Body of pancreas (tissue), 4 donors: ENCODE measurements around the gene HOXA11. TPM values are rescaled to one million over a fixed set of nuclear protein-coding genes. Genes with fewer than 3 reads are reported as not detected.

Source experiments
- ATAC-seq: fragments of 150-250 bp; one replicate; pipeline ENCODE4 v1.9.1; 2016
- DNase-seq, 4 donors: peaks; one replicate each; pipeline ENCODE4 v3.0.0-alpha.2; 2019
- H3K27ac ChIP-seq, 4 donors: fragments of 200-600 bp; sonication (generic); 1 replicate in 3 of 4; 2 replicates in 1 of 4; pipeline versions ENCODE4 v1.5.1 to v1.6.1; 2016 to 2019; ENCODE audit warnings: mild to moderate bottlenecking in 1 of 4, mixed read lengths in 1 of 4, moderate library complexity in 1 of 4
- H3K27me3 ChIP-seq, 2 donors: fragments of 200-600 bp; sonication (generic); one replicate each; pipeline ENCODE4 v1.6.0; 2016; ENCODE audit warnings: mild to moderate bottlenecking in 1 of 2
- H3K36me3 ChIP-seq, 2 donors: fragments of 200-600 bp; sonication (generic); replicated peaks in 1 of 2; 2 replicates each; pipeline ENCODE4 v1.5.1; 2016; ENCODE audit warnings: low read depth in 2 of 2; ENCODE audit not compliant: insufficient read depth in 1 of 2
- H3K4me1 ChIP-seq: fragments of 200-600 bp; sonication (generic); one replicate; pipeline ENCODE4 v1.6.0; 2016
- H3K4me3 ChIP-seq, 2 donors: fragments of 200-600 bp; sonication (generic); 1 replicate in 1 of 2; 2 replicates in 1 of 2; pipeline ENCODE4 v1.5.1; 2016 to 2019
- H3K9me3 ChIP-seq, 3 donors: fragments of 200-600 bp; sonication (generic); 1 replicate in 2 of 3; 2 replicates in 1 of 3; pipeline ENCODE4 v1.5.1; 2016
- CTCF ChIP-seq, 7 experiments: fragments of 450-650 bp in 4 of 7; fragments of 200-600 bp in 3 of 7; sonication (generic) in 3 of 7; IDR thresholded peaks; one replicate each; pipeline ENCODE4 v1.5.1; 2016 to 2019; ENCODE audit warnings: antibody characterized with exemption in 7 of 7
- POLR2A ChIP-seq, 3 donors: fragments of 450-650 bp; IDR thresholded peaks; one replicate each; pipeline ENCODE4 v1.6.1; 2016; ENCODE audit warnings: antibody characterized with exemption in 3 of 3, mild to moderate bottlenecking in 2 of 3
- WGBS, 2 donors: methylation state at CpG; one replicate each; pipeline ENCODE4 v1.1.5; 2017; 5-methylcytosine and 5-hydroxymethylcytosine counted together
- intact Hi-C: fragments of 100-400 bp; cut with DNase I; formaldehyde crosslinking; loops from one replicate; pipeline ENCODE4 v1.15.1; 2023
- total RNA-seq, 2 donors: library from RNA; depleted of rRNA; stranded (reverse); fragments of >200 nt; gene quantifications; one replicate each; pipeline ENCODE4 v1.1.0, GENCODE V29; 2016

Gene HOXA11
- total RNA-seq, 2 donors from 2014 or later = not detected

- Histone ChIP-seq H3K4me3 (no peak overlapping the region), H3K9me3 (no peaks in the 10 kb centered on the region), H3K27me3 (peaks cover 0 to 78% of the 10 kb centered on the region in 2 donors), H3K4me1 (peaks cover 41% of the 10 kb centered on the region), H3K27ac (no peak overlapping the region), H3K36me3 (no peaks in the 10 kb centered on the region)
- no peak for TF ChIP-seq CTCF (IDR thresholded peaks at IDR 0.05)
- no peak for TF ChIP-seq POLR2A (IDR thresholded peaks at IDR 0.05)
- ATAC-seq (no peak), DNase-seq (no peak)
- intact Hi-C loops = no loop called here
- WGBS, 2 donors = 29 to 31% methylated on average over 9 to 11 of the region's 11 CpGs
Observed at GRCh38 chr7:27145914-27146412, 39.1 kb downstream of the HOXA11 start.

GRCh38 chr7:27145165-27145913, 39.7 kb downstream of the HOXA11 start:
- ATAC-seq = no peak
- Histone ChIP-seq H3K4me1 (peaks cover 37% of the 10 kb centered on the region), H3K27me3 (peaks cover 0 to 82% of the 10 kb centered on the region in 2 donors), H3K27ac (no peak overlapping the region), H3K9me3 (no peaks in the 10 kb centered on the region), H3K4me3 (no peak overlapping the region), H3K36me3 (no peaks in the 10 kb centered on the region)
- TF ChIP-seq CTCF (IDR thresholded peaks at IDR 0.05) (no peak), POLR2A (IDR thresholded peaks at IDR 0.05) (no peak)
- intact Hi-C loops = no loop called here
- DNase-seq = no peak
- WGBS, 2 donors = 19 to 20% methylated on average over 42 to 47 of the region's 47 CpGs

GRCh38 chr7:27144781-27145164, 40.3 kb downstream of the HOXA11 start:
- no peaks in the 10 kb centered on the region for H3K9me3 ChIP-seq
- intact Hi-C loops = no loop called here
- peaks cover 0 to 88% of the 10 kb centered on the region in 2 donors for H3K27me3 ChIP-seq
- ATAC-seq = no peak
- no peak overlapping the region for H3K27ac ChIP-seq
- no peak for DNase-seq
- H3K4me3 ChIP-seq = no peak overlapping the region
- H3K4me1 ChIP-seq = peaks cover 36% of the 10 kb centered on the region
- H3K36me3 ChIP-seq = no peaks in the 10 kb centered on the region
- WGBS, 2 donors = 6 to 18% methylated on average over 7 to 31 of the region's 31 CpGs
- TF ChIP-seq POLR2A (IDR thresholded peaks at IDR 0.05) = no peak
- no peak for TF ChIP-seq CTCF (IDR thresholded peaks at IDR 0.05)

GRCh38 chr7:27143950-27144780, 40.9 kb downstream of the HOXA11 start:
- no peak overlapping the region for H3K4me3 ChIP-seq
- DNase-seq (no peak), ATAC-seq (no peak)
- 22 to 28% methylated on average over 34 to 40 of the region's 40 CpGs for WGBS, 2 donors
- intact Hi-C loops = no loop called here
- TF ChIP-seq POLR2A (IDR thresholded peaks at IDR 0.05) = no peak
- no peak for TF ChIP-seq CTCF (IDR thresholded peaks at IDR 0.05)
- H3K27ac ChIP-seq = no peak overlapping the region
- peaks cover 0 to 90% of the 10 kb centered on the region in 2 donors for H3K27me3 ChIP-seq
- no peaks in the 10 kb centered on the region for H3K36me3 ChIP-seq
- H3K4me1 ChIP-seq = peaks cover 41% of the 10 kb centered on the region
- no peaks in the 10 kb centered on the region for H3K9me3 ChIP-seq
